HG03378 (cell line): ENCODE data around the gene TMEM72.
A peak's percentile ranks its signal among the peaks of the same experiment; 100 is the strongest.

Experiments
- ATAC-seq: cut with Tn5 transposase; IDR thresholded peaks from one replicate; pipeline ENCODE4 v1.9.1; 2021; ENCODE audit warnings: mild to moderate bottlenecking, moderate library complexity; ENCODE audit not compliant: unreplicated experiment

Gene TMEM72

GRCh38 chr10:44889834-44890233, 21.3 kb upstream of the TMEM72 start:
- no peak for ATAC-seq

GRCh38 chr10:44890696-44891563, 20.2 kb upstream of the TMEM72 start:
- no peak for ATAC-seq

DNA sequence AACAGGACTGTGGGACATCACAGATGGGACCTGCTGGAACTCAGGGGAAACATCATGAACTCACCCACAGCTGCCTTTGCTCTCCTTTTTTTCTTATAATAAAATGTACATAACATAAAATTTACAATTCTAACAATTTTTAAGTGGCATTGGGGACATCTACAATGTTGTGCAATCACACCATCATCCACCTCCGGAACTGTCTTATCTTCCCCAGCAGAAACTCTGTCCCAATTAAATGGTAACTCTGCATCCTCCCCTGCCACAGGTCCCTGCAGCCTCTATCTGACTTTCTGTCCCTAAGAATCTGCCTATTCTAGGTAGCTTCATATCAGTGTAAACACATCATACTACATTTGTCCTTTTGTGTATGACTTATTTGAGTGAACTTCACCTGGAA, 19.4 kb upstream of the TMEM72 start:
- ATAC-seq, result no peak

GRCh38 chr10:44893604-44894468, 17.3 kb upstream of the TMEM72 start:
- no peak for ATAC-seq

GRCh38 chr10:44894691-44895090, 16.4 kb upstream of the TMEM72 start:
- ATAC-seq, result no peak

DNA sequence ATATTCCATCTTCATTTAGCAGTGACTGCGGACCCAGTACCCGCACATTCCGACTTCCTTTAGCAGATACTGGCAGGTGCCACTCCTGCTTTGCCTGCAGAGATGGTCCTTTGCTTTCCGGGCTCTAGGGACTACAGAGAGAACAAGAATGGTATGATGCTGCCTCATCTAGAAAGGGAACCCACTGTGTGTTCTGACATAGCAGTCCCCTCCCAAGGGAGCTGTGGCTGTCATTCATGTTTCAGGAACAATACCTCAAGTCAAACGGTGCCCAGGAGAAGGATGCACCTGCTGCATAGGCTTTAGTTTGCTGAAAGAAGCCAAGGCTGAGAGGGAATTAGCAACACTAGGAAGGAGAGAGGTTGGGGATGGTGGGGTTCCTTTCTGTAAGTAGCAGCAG, 15.9 kb upstream of the TMEM72 start:
- no peak for ATAC-seq

DNA sequence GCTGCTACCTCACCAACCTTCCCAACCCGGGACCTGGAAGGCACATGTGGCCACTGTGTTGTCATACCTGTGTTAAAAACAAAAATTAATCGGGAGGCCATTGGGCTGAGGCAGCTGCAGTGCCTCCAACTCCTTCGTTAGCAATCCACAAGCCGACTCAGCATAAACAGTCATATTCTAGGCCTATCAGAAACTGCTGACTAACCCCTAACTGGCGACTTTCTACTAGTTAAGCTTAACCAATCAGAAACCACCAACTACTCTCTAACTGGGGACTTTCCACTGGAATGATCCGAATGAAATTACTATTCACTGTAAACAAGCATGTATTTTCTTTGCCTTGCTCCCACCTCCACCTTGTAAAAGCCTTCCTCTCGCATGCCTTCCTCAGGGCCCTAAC, 14.1 kb upstream of the TMEM72 start:
- ATAC-seq, result no peak

GRCh38 chr10:44898665-44899064, 12.5 kb upstream of the TMEM72 start:
- no peak for ATAC-seq

DNA sequence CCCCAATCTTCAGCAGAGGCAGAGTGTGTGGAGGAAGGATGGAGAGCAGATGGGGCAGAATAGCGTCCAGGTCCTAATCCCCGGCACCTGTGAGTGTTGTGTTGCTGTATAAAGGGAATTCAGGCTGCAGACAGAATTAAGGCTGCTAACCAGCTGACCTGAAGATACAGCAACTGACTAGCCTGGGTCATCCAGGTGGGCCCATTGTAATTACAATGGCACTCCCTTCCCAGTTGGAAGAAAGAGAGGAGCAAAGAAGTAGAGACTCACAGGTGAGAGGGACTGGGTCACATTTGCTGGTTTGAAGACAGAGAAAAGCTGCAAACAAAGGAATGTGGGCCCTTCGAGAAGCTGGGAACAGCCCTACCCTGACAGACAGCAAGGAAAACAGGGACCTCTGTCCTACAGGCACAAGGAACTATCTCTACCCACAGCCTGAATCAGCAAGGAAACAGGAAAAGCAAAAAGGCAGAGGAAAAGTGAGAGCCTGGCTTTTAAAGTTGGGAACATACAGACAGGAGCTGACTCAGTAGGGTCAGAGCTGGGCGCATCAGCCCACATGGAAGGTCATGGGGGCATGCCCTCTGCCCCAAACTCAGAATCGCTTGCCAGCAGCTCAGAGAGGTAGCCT, 11.6 kb upstream of the TMEM72 start:
- ATAC-seq, result no peak

- ATAC-seq, result no peak
Measured at GRCh38 chr10:44902941-44903545, 8.1 kb upstream of the TMEM72 start.

DNA sequence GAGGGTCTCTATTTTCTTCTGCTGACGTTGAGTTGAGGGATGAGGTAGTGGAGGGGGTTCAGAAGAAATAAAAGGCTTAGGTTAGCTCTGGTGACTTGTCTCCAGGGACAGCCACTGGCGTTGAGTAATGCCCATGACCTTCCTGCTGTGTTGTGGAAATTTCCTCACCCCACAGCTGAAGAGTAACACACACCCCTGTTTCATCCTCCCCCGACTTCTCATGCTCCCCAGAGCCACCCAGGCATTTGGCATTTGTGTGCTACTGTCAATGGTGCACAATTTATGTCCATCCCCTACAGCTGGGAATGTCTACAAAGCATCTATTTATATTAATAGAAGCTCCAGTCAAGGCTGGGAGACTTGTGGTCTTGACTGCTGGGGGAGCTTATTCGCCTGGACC, 4.7 kb upstream of the TMEM72 start:
- no peak for ATAC-seq

- no peak for ATAC-seq
Measured at GRCh38 chr10:44907556-44907955, 3.6 kb upstream of the TMEM72 start.

DNA sequence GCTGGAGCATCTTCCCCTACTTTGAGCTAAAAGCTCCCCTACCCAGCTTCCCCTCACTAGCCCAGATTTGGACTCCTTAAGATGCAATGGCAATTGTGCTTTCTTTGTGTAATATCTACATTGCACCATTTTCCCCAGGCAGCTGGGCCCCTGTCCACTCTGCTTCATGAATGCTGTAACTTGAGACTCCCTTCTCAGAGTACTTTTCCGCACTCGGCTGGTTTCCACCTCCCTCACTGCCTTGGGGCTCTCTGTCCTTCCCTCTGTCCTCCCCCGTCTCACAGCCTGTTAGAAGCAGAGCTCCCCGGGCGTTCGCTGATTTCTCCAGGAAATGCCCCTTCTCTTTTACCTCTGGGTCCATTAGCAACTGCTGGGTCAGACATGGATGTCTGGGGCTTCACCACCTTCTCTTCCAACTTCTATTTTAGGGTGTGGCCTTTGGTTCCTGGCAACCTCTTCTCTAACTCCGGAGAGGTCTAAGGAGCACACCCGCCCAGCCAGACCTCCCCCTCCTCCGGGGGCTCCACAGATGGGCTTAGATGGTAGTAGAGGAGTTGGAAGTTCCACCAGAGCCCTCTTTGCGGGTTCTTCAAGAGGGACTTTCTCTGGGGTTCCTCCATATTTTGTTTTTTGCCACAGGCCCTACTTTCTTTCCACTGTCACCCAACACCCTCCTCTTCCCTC, 2.9 kb upstream of the TMEM72 start:
- ATAC-seq, result no peak

GRCh38 chr10:44908936-44909630, 2.1 kb upstream of the TMEM72 start:
- no peak for ATAC-seq

DNA sequence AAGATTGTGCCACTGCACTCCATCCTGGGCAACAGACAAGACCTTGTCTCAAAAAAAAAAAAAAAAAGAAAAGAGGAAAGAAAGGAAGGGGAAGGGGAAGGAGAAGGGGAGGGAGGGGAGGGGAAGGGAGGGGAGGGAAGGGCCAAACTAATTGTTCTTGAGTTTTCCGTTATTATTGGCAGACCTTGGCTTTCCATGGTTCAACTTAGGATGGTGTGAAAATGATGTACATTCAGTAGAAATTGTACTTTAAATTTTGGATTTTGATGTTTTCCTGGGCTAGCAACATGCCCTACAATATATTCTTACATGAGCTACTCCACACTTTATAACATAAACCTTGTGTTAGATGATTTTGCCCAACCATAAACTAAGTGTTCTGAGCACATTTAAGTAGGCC, 1.2 kb upstream of the TMEM72 start:
- no peak for ATAC-seq

GRCh38 chr10:44910602-44911001, 535 bp upstream of the TMEM72 start:
- ATAC-seq, result no peak

DNA sequence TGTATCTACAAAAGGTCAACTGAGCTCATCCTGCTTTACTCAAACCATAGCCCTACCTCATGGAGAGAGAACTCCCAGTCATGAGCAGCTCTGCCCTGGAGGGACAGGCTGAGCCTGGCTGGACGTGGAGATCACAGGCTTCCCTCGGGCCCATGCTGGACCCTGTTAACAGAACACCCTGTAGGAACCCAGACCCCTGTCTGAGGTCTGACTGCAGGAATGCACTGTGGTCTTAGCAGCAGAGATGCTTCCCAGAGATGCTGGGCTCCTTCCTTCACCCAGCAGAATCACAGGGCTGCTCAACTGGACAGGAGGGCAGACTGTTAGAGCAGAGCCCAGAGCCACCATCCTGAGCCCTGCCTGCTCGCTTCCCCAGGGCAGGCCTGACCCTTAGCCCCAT, 814 bp downstream of the TMEM72 start:
- no peak for ATAC-seq

- peak; percentile 56 for ATAC-seq
Measured at GRCh38 chr10:44913350-44914081, 2.4 kb downstream of the TMEM72 start.

- ATAC-seq, result no peak
Measured at GRCh38 chr10:44914891-44915290, 3.8 kb downstream of the TMEM72 start.
